HepG2 (cell line): ENCODE data around the gene MEA1. TPM values are rescaled to one million over a fixed set of nuclear protein-coding genes. Genes with fewer than 3 reads are reported as not detected.

Experiments
- AGO1 ChIP-seq: fragments of 200-400 bp; formaldehyde crosslinking; IDR thresholded peaks from 2 replicates; pipeline ENCODE4 v1.6.1; 2017; ENCODE audit warnings: mild to moderate bottlenecking, low read depth, low read length, moderate library complexity; ENCODE audit not compliant: poor library complexity, severe bottlenecking
- AKAP8 ChIP-seq: sonication (generic); formaldehyde crosslinking; IDR thresholded peaks from 2 replicates; pipeline ENCODE4 v1.5.1; 2020; ENCODE audit warnings: mild to moderate bottlenecking, missing genetic modification reagents
- CBFB ChIP-seq: sonication (generic); formaldehyde crosslinking; IDR thresholded peaks from 2 replicates; pipeline ENCODE4 v1.4.0; 2020; ENCODE audit warnings: missing genetic modification reagents
- CTCF ChIP-seq: sonication (generic); formaldehyde crosslinking; IDR thresholded peaks from 2 replicates; pipeline ENCODE4 v1.5.0; 2020; ENCODE audit warnings: mild to moderate bottlenecking, missing genetic modification reagents, moderate library complexity
- GLMP ChIP-seq: sonication (generic); formaldehyde crosslinking; IDR thresholded peaks from 2 replicates; pipeline ENCODE4 v1.9.0; 2021; ENCODE audit warnings: missing genetic modification reagents, mild to moderate bottlenecking, borderline replicate concordance
- HNRNPK ChIP-seq: fragments of 200-400 bp; formaldehyde crosslinking; IDR thresholded peaks from 2 replicates; pipeline ENCODE4 v1.6.1; 2018; ENCODE audit warnings: low read length, low read depth, moderate library complexity, mild to moderate bottlenecking; ENCODE audit not compliant: poor library complexity, severe bottlenecking
- HOXA5 ChIP-seq: sonication (generic); formaldehyde crosslinking; IDR thresholded peaks from 2 replicates; pipeline ENCODE4 v1.4.0; 2020; ENCODE audit warnings: missing genetic modification reagents
- KDM1A ChIP-seq: IDR thresholded peaks from 2 replicates; pipeline ENCODE4 v1.6.1; 2016; ENCODE audit warnings: missing compliant biosample characterization
- KLF11 ChIP-seq: IDR thresholded peaks from 2 replicates; pipeline ENCODE4 v1.6.1; 2016; ENCODE audit warnings: missing compliant biosample characterization
- KLF16 ChIP-seq, 2 experiments: sonication (generic) in 1 of 2; formaldehyde crosslinking in 1 of 2; IDR thresholded peaks; 2 replicates each; pipeline versions ENCODE4 v1.6.1 to v1.8.0; 2016 to 2023; ENCODE audit warnings: missing genetic modification reagents in 2 of 2, missing compliant biosample characterization in 1 of 2
- MAF1 ChIP-seq: sonication (generic); formaldehyde crosslinking; IDR thresholded peaks from 2 replicates; pipeline ENCODE4 v1.5.0; 2020; ENCODE audit warnings: missing genetic modification reagents, borderline replicate concordance
- PHF20 ChIP-seq: sonication (generic); formaldehyde crosslinking; IDR thresholded peaks from 2 replicates; pipeline ENCODE4 v1.5.0; 2020; ENCODE audit warnings: mild to moderate bottlenecking, missing genetic modification reagents
- REXO4 ChIP-seq: sonication (generic); formaldehyde crosslinking; IDR thresholded peaks from 2 replicates; pipeline ENCODE4 v1.8.0; 2022; ENCODE audit warnings: missing genetic modification reagents, mild to moderate bottlenecking, borderline replicate concordance
- U2AF1 ChIP-seq: fragments of 200-400 bp; formaldehyde crosslinking; optimal IDR thresholded peaks from 2 replicates; pipeline ENCODE3; 2017; ENCODE audit warnings: mild to moderate bottlenecking, low read depth, low read length
- ZBTB4 ChIP-seq: sonication (generic); formaldehyde crosslinking; IDR thresholded peaks from 2 replicates; pipeline ENCODE4 v1.4.0; 2020; ENCODE audit warnings: missing genetic modification reagents, mild to moderate bottlenecking, borderline replicate concordance
- ZNF235 ChIP-seq: sonication (generic); formaldehyde crosslinking; IDR thresholded peaks from 2 replicates; pipeline ENCODE4 v1.8.1; 2023; ENCODE audit warnings: mild to moderate bottlenecking, missing genetic modification reagents, borderline replicate concordance
- ZNF260 ChIP-seq: sonication (generic); formaldehyde crosslinking; IDR thresholded peaks from 2 replicates; pipeline ENCODE4 v1.4.0; 2020; ENCODE audit warnings: missing genetic modification reagents, low read depth, mild to moderate bottlenecking, borderline replicate concordance
- ZNF567 ChIP-seq: sonication (generic); formaldehyde crosslinking; IDR thresholded peaks from 2 replicates; pipeline ENCODE4 v1.8.1; 2023; ENCODE audit warnings: mild to moderate bottlenecking, missing genetic modification reagents, borderline replicate concordance
- ZNF724P ChIP-seq: sonication (generic); formaldehyde crosslinking; IDR thresholded peaks from 2 replicates; pipeline ENCODE4 v1.8.0; 2022; ENCODE audit warnings: missing genetic modification reagents, borderline replicate concordance
- ZNF737 ChIP-seq: sonication (generic); formaldehyde crosslinking; IDR thresholded peaks from 2 replicates; pipeline ENCODE4 v1.5.0; 2020; ENCODE audit warnings: missing genetic modification reagents, mild to moderate bottlenecking, borderline replicate concordance
- ZNF773 ChIP-seq: sonication (generic); formaldehyde crosslinking; IDR thresholded peaks from 2 replicates; pipeline ENCODE4 v1.4.0; 2020; ENCODE audit warnings: missing genetic modification reagents, borderline replicate concordance
- ZNF891 ChIP-seq: sonication (generic); formaldehyde crosslinking; IDR thresholded peaks from 2 replicates; pipeline ENCODE4 v1.5.0; 2020; ENCODE audit warnings: mild to moderate bottlenecking, missing genetic modification reagents
- ZSCAN31 ChIP-seq: sonication (generic); formaldehyde crosslinking; IDR thresholded peaks from 2 replicates; pipeline ENCODE4 v1.5.0; 2020; ENCODE audit warnings: low read depth, mild to moderate bottlenecking, missing genetic modification reagents
- polyA plus RNA-seq, 8 experiments: library from polyadenylated mRNA; depleted of rRNA in 3 of 8; stranded (reverse) in 7 of 8; unstranded in 1 of 8; fragments of >200 nt; fragmentation: Illumina TruSeq in 4 of 8; extraction: Trizol in 4 of 8; gene quantifications; 2 replicates each; pipeline versions ENCODE4 v1.2.1 to v1.2.3, GENCODE V29; 2011 to 2016; ENCODE audit warnings: low read depth in 4 of 8, missing spikeins in 1 of 8, mixed read lengths in 1 of 8; ENCODE audit not compliant: insufficient read depth in 1 of 8
- total RNA-seq, 5 experiments: library from RNA; depleted of rRNA; stranded (reverse); fragments of >200 nt; fragmentation: Illumina TruSeq; extraction: Trizol; gene quantifications; 2 replicates each; pipeline ENCODE4 v1.2.3, GENCODE V29; 2016; ENCODE audit warnings: low read depth in 1 of 5

Gene MEA1
- total and polyA plus RNA-seq, 2 of the 13 experiments (the other 11 are each of a cell fraction or from before 2014, with no cell fraction given): 75.6 to 86.2 TPM

DNA sequence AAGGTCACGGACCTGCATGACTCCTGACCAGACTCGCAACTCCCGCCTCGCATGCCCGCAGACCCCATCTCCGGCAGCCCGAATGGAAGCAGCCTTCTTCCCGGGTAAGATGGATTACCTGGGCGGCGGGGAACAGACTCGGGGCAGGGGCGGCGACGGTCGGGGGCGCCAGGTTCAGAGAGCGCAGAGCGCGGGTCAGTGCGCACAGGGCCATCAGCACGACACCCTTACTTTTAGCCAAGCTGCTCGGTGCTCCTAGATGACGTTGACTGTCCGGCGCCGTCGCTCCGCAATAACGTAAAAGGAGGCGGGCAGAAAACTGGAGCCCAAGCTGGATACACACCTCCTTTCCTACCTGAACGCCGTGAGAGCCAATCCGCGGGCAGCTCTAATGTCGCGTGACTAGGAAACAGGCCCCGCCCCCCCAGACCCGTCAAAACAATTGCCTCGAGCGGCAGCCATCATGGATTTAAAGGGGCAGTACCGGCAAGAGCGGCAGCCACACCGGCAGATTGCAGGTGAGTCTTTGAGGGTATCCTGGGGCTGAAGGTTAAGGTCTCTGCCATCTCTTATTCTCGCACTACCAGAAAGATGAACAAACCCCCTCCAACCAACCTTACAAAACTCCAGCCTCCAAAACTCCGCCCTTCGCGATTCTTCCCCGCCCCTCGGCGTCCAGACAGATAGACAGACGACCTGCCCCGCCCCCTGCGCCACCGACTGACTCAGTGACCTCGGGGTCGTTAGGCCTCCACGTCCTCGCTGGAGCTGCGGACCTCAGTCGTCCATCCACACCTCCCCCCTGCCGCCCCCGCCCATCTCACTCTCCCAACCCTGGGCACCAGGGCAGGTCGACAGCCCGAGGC is 45.7 kb upstream of the MEA1 start, which contains the start of the genes KLC4 and MRPL2 (continued):
- TF ChIP-seq CTCF (CRISPR knock-in tag): peak; percentile 11; the same call in 1 of the 2 replicates
- TF ChIP-seq ZNF235 (CRISPR knock-in tag): no peak
- no peak for TF ChIP-seq ZNF724P (CRISPR knock-in tag)
- no peak for TF ChIP-seq ZNF260 (CRISPR knock-in tag)
- no peak for TF ChIP-seq ZNF737 (CRISPR knock-in tag)
- no peak for TF ChIP-seq GLMP (CRISPR knock-in tag)
- TF ChIP-seq KLF16 (CRISPR knock-in tag; IDR thresholded peaks at IDR 0.05): peak in 1 of 2 experiments; percentile 45; a peak in 1 of 4 replicates
- no peak for TF ChIP-seq U2AF1
- no peak for TF ChIP-seq REXO4
- 0 out of 2 replicates have a peak, but pooled peaks have one; percentile 25 for TF ChIP-seq MAF1 (CRISPR knock-in tag)
- TF ChIP-seq HOXA5 (CRISPR knock-in tag): 0 out of 2 replicates have a peak, but pooled peaks have one; percentile 78
- TF ChIP-seq ZBTB4 (CRISPR knock-in tag): no peak
- TF ChIP-seq ZNF567 (CRISPR knock-in tag): 0 out of 2 replicates have a peak, but pooled peaks have one; percentile 38
- 0 out of 2 replicates have a peak, but pooled peaks have one; percentile 46 for TF ChIP-seq CBFB (CRISPR knock-in tag)
- TF ChIP-seq AGO1: no peak
- no peak for TF ChIP-seq ZNF773 (CRISPR knock-in tag)
- TF ChIP-seq ZNF891: peak; percentile 87
- TF ChIP-seq AKAP8 (CRISPR knock-in tag): peak; percentile 52; the same call in 1 of the 2 replicates
- TF ChIP-seq ZSCAN31 (CRISPR knock-in tag): no peak; the same call in 1 of the 2 replicates
- no peak for TF ChIP-seq HNRNPK
- peak; percentile 98 for TF ChIP-seq PHF20 (CRISPR knock-in tag)
- TF ChIP-seq KLF11: no peak
- no peak for TF ChIP-seq KDM1A (CRISPR knock-in tag)
